Superior temporal gyrus (tissue), 1 donor: ENCODE measurements around the gene TRAF3.

Experiments
- DNase-seq: peaks from one replicate; pipeline ENCODE4 v3.0.0-alpha.2; 2016; ENCODE audit errors: extremely low spot score

Gene TRAF3, protein sequence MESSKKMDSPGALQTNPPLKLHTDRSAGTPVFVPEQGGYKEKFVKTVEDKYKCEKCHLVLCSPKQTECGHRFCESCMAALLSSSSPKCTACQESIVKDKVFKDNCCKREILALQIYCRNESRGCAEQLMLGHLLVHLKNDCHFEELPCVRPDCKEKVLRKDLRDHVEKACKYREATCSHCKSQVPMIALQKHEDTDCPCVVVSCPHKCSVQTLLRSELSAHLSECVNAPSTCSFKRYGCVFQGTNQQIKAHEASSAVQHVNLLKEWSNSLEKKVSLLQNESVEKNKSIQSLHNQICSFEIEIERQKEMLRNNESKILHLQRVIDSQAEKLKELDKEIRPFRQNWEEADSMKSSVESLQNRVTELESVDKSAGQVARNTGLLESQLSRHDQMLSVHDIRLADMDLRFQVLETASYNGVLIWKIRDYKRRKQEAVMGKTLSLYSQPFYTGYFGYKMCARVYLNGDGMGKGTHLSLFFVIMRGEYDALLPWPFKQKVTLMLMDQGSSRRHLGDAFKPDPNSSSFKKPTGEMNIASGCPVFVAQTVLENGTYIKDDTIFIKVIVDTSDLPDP

DNA sequence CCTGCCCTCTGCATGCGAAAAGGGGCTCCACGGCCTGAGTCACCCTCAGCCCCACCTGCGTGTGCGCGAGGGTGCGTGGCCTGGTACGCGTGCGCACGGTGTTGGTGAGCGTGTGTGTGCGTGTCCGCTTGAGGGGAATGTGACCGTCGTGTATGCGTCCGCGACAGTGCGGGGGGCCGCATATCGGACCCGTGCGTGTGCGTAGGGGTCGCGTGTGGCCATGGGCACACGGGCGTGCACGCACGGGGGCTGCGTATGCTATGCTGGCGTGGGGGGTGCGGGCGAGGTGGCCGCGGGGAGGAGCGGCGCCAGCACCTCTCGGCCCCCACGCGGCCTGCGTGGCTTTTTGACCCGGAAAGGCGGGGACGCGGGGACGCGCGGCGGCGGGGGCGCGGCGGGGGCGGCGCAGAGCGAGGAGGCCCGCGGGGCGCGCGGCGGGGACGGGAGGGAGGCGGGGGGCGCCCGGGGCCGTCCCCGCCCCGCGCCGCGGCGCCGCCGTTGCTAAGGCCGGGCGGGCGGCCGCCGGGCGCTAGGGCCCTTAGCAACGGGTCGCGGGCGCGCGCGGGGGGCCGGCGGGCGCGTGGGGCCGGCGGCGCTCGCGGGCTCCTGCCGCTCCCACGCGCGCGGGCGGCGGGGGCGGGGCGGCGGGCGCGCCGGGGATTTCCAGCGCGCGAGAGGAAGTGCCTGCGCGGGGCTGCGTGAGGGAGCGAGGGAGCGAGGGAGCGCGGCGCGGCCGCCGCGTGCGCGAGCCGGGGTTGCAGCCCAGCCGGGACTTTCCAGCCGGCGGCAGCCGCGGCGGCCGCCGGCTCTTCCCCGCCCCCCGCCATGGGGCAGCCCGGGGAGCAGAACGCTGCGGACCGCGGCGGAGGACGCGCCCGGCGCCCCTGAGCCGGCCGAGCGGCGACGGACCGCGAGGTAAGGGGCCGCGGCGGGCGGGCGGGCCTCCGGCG, at the start of gene TRAF3:
TRAF3 (plus strand) TSS at position 689 of the 950 bp plus-strand sequence. CDS start 92,753 bp downstream, outside the sequence.
- peak; percentile 55 for DNase-seq

DNA sequence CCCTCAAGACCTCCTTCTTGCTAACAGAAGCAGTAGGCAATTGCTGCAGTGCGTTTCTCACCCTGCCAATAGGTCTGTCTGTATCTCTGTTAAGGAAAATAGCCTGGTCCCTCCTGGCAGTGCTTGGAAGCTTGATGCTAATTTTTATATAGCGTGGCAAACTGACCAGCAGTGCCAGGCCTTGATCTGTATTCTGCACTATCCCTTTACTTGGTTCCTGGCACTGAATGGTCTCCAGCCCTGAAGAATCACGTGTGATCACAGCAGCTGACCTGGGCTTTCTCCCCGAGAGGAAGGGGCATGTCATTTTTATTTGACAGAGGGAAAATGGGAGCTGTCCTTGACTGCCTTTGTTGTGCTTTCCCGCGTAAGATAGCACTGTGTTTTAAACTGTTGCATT, 48.7 kb upstream of the TRAF3 start:
- peak; percentile 60 for DNase-seq

DNA sequence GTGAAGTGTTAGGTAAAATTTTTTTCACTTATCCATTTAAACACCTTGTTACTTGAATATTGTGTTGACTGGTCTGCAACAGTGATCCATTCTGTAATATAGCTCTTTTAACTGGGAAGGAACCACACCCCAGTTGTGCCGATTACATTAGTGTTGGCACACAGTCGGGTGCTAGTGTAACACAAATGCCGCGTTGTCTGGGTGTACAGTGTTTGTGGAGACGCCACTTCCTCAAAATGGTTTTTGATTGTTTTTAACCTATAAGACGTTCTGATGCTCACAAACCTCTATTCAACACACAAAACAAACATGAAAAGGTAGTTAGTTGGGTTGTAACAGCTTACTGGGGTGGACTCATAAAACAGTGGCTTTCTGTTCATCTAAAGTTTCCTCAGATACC, 48.0 kb upstream of the TRAF3 start:
- peak; percentile 33 for DNase-seq

DNA sequence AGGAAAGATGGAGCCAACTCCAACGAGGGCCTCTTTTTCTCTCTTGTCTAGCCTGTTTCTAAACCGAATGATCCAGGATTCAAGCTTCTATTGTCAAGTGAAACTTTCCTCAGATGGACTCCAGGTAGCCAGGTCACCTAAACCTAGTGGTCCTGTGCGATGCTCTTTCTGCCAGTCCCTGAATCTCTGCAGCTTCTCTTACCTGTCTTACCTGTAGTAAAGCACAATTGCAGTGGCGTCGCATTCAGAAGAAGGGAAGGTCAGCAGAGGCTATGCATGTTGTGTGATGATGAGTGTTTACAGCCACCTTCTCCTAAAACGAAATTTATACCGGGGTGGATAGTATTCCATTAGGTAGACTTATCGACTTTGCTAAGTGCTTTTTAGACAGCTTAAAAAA, 47.4 kb upstream of the TRAF3 start:
- no peak for DNase-seq

DNA sequence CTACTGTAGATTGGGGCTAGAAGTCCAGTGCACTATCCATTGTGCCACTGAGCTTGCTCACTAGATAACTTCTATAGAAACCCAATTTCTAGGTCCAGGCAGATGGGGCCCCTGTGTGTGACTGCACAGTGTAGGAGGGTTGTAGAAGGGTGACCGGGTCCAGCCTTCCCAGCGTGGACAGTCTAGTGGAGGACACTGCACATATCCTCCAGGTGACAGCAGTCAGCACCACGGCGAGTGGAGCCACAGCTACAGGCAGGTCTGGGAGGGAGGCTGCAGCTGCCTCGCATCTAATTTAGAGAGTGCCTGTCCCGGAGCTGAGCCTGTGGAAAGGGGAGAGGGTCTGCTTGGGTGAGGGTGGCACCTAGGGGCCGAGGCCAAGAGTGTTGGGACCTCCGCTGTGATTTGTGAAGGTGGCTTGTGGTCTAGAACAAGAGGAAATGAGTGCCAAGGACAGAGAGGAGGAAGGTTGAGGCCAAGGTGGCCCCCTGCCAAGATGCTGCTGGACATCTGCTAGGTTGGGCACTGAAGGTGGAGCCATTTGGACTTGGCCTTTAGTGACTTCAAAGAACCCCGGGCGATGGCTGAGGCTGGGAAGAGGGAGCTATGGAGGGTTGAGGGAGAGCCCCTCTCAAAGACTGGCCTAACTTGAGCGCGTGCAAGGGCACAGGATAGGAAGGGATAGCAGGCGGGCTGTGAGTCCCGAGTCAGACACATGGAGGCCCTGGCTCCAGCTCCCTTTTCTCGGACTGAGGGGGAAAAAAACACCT, 46.0 kb upstream of the TRAF3 start:
- DNase-seq, result no peak

DNA sequence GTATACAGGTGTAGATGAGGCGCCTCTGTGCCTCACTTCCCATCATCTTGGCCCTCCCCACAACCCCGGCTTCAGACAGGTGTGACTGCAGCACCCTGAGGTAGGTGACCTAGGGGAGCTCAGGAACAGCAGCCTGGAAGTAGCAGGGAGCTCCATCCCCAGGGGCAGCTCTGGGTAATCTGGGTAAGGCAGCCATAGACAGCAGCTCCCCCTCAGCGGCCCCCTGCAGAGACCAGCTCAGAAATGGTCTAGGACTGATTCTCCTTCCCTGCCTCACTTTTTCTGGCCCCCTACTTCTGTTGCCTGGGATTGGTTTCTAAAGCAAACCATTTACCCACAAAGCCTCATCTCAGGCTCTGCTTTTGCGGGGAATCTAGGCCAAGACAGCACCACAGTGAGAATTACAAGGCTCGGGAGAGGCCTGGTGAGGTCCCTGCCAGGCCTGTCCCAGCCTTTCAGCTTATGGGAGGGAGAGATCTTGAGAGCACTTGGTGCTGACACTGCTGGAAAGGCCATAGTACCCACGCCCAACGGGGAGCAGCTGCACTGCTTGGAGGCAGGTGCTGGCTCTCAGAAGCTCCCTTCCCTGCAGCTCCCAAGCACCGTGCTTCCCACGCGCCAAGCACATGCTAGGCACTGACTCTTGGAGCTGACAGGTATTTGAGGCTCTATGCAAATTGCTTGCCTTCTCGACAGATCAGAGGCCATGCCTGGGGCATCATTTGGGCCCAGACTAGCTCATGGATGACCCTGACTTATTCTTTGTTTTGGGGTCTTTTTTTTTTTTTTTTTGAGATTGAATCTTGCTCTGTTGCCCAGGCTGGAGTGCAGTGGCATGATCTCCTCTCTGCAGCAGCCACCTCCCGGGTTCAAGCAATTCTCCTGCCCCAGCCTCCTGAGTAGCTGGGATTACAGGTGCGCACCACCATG, 45.1 kb upstream of the TRAF3 start:
- no peak for DNase-seq

DNA sequence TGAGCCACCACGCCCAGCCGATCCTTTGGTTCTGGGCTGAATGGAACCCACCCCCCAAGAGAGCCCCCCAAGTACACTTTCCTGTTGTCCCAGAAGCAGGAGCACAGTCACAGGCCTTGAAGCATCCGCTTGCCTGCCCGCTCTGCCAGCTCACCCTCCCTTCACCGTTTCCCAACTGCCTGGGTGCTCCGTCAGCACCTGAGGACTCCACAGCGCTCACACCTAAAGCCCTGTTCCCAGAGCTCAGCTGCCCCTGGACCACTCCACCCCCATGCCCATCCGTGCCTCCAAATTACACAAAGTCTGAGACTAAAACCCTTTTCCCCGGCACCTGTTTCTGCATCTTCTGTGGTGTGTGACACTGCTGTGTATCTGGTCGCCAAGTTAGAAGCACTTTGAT, 44.3 kb upstream of the TRAF3 start:
- no peak for DNase-seq

DNA sequence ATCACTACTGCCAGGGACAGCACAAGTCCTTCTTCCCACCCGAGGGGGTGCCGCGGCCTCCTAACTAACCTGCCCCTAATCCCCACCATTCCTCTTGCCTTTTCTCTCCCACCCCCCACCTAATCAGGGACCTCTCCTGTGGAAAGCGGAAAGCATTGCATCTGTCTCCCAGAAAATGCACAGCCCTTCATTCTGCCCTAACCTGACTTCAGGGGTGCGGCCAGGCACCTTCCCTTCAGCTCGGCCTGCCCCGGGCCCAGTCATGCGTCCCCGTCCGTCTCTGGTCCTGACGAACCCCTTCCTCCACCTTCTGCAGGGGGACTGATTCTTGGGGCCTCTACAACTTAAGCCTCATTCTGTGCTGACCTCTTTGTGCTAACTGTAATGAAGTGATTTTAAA, 43.9 kb upstream of the TRAF3 start:
- no peak for DNase-seq

DNA sequence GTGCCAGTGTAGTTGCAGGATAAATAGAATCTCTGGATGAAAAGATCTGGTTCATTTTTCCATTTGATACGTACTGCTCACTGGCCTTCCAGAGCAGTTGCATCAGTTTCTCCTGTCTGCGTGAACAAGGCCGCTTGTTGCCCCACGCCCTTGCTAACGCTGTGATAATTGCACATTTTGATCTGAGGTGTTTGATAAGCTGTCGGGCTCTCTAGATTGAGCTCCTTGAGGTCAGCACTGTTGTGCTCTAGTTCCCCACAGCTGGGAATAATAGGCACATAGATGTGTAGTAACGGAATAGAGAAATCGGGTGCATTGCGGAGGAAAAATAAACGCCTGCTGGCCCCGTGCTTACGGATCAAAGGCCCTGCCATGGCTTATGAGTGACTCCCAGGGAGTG, 42.8 kb upstream of the TRAF3 start:
- no peak for DNase-seq

DNA sequence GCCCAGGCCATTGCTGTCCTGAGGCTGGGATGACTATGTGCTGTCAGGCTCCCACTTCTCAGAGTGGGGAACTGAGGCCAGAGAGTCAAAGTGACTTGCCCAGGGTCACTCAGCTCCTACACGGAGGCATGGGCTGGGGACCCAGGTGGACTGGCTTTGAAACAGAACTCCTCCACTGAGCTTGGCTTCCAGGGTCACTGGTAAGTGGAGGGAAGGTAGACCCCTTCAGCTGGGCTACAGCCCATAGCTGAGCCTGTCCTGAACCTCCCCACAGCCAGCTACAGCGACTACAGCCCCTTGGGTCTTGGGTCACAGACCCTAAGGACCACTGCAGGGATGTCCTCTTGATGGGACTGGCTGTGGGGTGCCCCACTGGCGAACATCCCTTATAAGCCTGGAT, 40.3 kb upstream of the TRAF3 start:
- DNase-seq, result no peak

DNA sequence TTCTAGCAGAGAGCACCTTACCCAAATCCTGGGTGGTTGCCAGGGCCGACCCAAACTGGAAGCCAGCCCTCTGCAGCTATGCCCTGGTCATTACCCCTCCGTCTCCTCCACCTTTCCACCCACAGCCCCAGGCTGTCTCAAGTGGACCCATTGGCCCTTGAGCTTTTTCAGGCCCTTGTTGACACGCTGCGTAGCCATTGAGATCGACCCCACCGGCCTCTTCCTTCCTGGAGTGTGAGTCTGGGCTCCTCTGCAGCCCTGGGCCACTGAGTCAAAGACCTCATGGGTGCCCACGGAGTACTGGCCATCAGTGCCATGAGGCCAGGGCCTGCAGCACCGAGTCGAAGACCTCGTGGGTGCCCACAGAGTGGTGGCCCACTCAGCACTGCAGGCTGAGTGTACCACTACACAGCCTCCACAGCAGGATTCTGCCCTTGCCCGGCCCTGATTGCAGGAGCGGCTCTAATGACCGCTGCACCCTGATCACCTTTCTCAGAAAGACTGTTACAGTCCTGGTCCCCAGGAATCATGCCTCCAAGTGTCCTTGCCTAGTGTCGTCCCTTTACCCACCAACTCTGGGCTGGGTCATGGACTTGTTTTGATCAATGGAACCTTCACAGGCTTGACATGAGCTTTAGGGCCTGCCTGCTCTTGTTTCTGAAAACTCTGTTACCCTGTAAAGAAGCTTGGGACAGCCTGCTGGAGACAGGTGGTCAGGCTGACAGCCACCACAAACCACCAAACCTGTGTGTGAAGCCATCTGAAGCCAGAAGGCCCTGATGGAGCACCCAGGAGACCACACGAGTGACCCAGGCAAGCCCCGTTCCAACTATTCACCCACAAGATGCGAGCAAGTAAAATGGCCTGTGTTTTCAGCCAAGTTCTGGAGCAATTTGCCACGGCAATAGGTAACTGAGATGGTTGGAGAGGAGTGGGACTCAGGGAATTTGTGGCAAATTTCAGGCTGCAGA, 39.6 kb upstream of the TRAF3 start:
- no peak for DNase-seq

DNA sequence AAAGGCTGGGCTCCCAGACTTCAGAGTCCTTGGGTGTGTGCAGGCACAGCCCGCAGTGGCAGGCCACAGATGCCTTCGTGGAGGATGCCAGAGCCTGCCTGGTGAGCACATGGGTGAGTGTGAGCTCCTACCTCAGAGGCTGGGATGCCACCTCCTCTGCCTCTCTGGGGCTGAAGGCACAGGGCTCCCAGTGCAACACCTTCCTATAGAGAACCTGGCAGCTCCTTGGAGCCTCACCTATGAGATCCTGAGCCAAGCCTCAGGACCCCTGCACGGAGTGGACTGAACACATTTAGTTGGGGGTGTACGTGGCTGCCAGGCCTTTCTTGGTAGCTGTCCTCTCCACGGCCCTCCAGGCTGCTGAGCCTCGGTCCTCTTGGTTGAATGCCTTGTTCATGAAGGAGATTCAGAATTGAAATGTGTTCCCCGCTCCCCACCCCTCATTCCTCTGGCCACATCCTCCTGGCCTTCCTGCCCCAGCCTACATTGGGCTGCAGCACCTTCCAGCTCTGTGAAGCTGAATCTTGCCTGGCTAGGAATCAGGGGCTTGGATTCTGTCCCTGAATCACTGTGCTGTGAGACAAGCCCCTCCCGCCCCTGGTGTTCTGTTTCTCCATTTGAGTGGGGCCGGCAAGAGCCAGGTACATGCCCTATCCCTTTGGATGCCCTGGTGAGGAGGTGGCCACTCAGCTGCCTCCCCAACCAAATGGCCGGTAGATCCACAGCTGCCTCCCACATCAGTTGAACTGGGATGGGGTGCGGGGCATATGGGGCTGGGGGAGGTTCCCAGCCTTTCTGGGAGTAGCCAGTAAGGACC, 38.7 kb upstream of the TRAF3 start:
- no peak for DNase-seq

DNA sequence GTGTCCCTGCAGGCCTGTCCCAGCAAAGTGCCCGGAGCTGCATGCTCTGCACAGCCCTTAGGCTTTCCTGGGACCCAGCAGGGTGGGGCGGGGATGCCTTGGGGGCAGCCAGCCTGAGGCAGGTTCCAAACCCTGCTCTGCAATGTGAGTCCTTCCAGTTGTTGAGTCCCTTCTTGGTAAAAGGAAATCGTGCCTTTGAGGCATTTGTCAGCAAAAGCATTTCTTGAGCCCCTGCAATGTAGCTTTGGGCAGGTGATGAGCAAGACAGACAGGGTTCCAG, 38.1 kb upstream of the TRAF3 start:
- DNase-seq, result no peak

DNA sequence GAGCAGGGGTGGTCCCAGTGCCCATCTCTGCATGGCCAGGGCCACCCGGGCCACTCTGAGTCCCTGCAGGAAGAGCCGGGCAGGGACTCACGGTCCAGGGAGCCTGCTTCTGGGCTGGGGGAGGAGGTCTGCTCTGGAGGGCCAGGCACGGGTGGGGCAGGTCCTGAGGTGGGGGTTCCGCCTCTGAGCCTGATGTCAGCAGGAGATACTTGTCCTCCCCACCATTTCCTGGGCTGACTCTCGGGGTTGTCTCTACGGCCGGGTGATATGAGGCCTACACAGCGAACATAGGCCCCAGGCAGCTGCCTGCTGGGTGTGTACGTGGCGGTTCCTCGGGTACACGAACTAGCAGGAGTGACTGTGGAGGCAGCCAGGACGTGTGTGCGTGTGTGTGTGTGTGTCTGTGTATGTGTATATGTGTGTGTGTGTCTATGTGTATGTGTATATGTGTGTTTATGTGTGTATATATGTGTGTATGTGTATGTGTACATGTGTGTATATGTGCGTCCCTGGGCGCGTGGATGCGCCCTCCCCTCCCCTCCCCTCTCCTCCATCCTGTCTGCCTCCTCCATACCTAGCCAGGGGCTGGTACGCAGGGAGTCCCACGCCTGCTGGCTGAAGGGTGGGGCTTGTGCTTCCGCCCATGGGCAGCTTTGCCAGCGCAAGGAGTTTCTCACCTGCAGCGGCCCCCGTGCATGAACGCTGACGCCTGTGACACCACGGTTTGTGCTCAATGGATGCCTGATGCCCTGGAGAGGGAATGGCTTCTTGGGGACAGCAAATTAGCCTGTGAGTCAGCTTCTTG, 30.4 kb upstream of the TRAF3 start:
- DNase-seq, result no peak

DNA sequence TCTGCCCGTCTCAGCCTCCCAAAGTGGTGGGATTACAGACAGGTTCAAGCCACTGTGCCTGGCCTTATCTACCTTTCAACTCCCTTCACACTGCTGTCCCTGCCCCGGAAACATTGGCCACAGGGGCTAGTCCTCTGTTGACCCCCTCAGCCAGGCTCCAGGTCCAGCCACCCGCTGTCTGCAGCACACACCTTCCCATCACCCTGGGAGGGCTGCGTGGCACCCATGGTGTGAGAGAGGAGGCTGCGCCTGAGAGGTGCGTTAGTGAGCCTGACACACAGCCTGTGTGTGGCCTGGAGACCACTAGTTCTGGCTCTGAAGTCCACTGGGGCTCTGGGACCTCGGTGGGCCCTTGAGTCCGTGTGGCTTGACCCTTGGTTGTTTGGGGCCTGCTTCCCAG, 28.4 kb upstream of the TRAF3 start:
- no peak for DNase-seq

DNA sequence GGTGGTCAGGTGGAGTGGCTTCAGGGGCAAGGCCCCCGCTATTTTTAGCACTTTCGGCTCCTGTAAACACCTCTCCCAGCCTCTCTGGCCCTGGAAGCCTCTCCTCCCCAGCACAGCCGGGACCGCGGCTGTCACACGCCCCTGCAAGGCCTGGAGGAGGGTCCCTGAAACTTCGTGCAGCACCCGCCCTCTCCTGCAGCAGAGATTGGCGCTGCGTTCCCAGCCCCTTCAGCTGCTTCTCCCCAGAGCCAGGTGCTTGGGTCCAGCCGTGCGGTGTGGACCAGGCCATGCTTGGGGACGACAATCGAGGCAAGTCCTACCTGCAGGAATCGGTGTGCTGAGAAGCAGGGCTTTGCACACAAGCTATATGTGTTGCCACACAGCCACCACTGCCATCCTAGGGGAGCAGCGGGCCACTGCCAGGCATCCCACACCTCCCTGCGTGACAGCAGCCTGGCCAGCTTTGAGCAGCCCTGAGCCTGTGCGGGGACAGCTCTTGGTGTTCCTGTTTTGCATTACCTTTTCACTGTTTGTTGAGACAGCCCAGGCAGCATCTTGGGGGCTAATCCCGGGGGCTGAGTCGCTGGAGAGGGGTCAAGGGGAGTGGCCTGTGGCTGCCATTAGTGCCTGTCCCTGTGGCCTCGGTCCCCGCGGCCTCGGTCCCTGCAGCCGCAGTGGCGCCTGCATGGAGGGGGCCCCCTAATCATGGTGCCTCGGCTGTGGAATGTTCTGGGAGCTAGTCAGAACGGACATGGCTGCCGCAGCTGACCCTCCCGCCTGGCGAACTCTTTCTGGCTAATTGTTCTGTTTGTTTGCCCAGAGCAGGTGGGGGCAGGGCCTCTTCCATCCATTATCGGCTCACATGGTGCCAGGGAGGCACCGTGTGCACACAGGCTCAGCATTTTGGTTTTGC, 27.6 kb upstream of the TRAF3 start:
- DNase-seq, result no peak

DNA sequence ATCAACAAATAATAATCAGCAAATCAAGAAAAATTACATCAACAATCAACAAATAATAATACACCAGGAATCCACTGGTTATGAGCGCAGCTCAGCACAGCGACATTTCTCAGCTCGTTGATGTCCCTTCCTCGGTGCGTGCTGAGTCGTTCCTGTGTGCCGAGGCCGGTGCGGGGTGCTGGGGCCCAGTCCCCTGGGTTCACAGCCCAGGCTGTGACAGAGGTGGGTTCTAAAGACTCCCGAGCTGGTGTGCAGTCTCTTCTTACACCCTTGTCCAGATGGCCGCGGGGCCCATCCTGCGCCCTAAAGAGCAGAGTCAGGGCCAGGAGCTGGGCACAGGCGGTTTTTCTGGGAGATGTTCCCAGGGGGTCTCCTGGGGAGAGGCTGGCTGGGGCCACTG, 26.9 kb upstream of the TRAF3 start:
- DNase-seq, result no peak
